Bronchial epithelial cell (primary cell): ENCODE results near the gene CD58. TPM values are rescaled to one million over a fixed set of nuclear protein-coding genes. Genes with fewer than 3 reads are reported as not detected.
"Not testable (repeated sequence)": the region's sequence is repeated elsewhere in the genome, so short reads cannot be mapped to it uniquely, and the experiment has no call there.

ENCODE experiments used
- DNase-seq: peaks from one replicate; pipeline ENCODE4 v3.0.0-alpha.2; 2010; ENCODE audit warnings: low read depth
- FAIRE-seq: peaks from 2 replicates; lab custom pipeline; 2011; peaks lifted over from hg19 to GRCh38; lab: Jason Lieb, UNC
- H3K27me3 ChIP-seq: 2 replicates; pipeline ENCODE4 v1.5.1; 2011; ENCODE audit warnings: low read length; ENCODE audit not compliant: control insufficient read depth, insufficient read depth
- H3K36me3 ChIP-seq: 2 replicates; pipeline ENCODE4 v1.5.1; 2011; ENCODE audit warnings: low read length; ENCODE audit not compliant: control insufficient read depth, insufficient read depth
- H3K4me3 ChIP-seq: 2 replicates; pipeline ENCODE4 v1.5.1; 2011; ENCODE audit warnings: mild to moderate bottlenecking, low read depth, low read length, control low read depth
- CTCF ChIP-seq: IDR thresholded peaks from 2 replicates; pipeline ENCODE4 v1.5.1; 2011; ENCODE audit warnings: mild to moderate bottlenecking, moderate library complexity, low read length, control low read depth, inconsistent platforms; ENCODE audit not compliant: insufficient read depth, severe bottlenecking
- total RNA-seq: library from RNA; depleted of rRNA; stranded (reverse); fragments of >200 nt; gene quantifications from 2 replicates; pipeline ENCODE4 v1.2.1, GENCODE V29; 2014

CD58 gene
- total RNA-seq, 1 donor from 2014 or later = 18.2 TPM

- no peak for DNase-seq
- no peak for FAIRE-seq
- Histone ChIP-seq H3K27me3 (no peaks in the 10 kb centered on the region), H3K36me3 (no peaks in the 10 kb centered on the region), H3K4me3 (no peak overlapping the region)
- TF ChIP-seq CTCF = no peak
These were observed 6.4 kb downstream of the CD58 start for GRCh38 chr1:116564426-116564825.

GRCh38 chr1:116562465-116562864 lies 8.4 kb downstream of the CD58 start:
- not testable (repeated sequence) for H3K4me3 ChIP-seq, FAIRE-seq, H3K36me3 ChIP-seq

GRCh38 chr1:116561563-116561962 lies 9.3 kb downstream of the CD58 start:
- TF ChIP-seq CTCF = no peak
- no peak for DNase-seq
- no peak for FAIRE-seq
- H3K4me3 ChIP-seq = no peak overlapping the region
- no peaks in the 10 kb centered on the region for H3K27me3 ChIP-seq
- H3K36me3 ChIP-seq = no peaks in the 10 kb centered on the region

More at GRCh38 chr1:116562465-116562864, 8.4 kb downstream of the CD58 start:
- DNase-seq, H3K27me3 ChIP-seq: not testable (repeated sequence)

GRCh38 chr1:116560704-116561490 lies 9.9 kb downstream of the CD58 start:
- H3K36me3 ChIP-seq = no peaks in the 10 kb centered on the region
- no peaks in the 10 kb centered on the region for H3K27me3 ChIP-seq
- no peak for TF ChIP-seq CTCF
- no peak for FAIRE-seq
- no peak for DNase-seq
- H3K4me3 ChIP-seq = no peak overlapping the region

GRCh38 chr1:116559304-116559761 lies 11.5 kb downstream of the CD58 start:
- H3K27me3 ChIP-seq = no peaks in the 10 kb centered on the region
- no peak for TF ChIP-seq CTCF
- no peak overlapping the region for H3K4me3 ChIP-seq
- DNase-seq (no peak), FAIRE-seq (no peak)
- no peaks in the 10 kb centered on the region for H3K36me3 ChIP-seq

GRCh38 chr1:116558571-116558970 lies 12.3 kb downstream of the CD58 start:
- Histone ChIP-seq H3K4me3 (no peak overlapping the region), H3K36me3 (no peaks in the 10 kb centered on the region), H3K27me3 (no peaks in the 10 kb centered on the region)
- no peak for DNase-seq
- FAIRE-seq = no peak
- no peak for TF ChIP-seq CTCF
